GM13976 (cell line): ENCODE data around the gene FAM3D.
"Not testable (repeated sequence)": the region's sequence is repeated elsewhere in the genome, so short reads cannot be mapped to it uniquely, and the experiment has no call there.

Experiments
- DNase-seq: peaks from one replicate; pipeline ENCODE4 v3.0.0; 2012; ENCODE audit warnings: low spot score
- CTCF ChIP-seq: IDR thresholded peaks from 2 replicates; pipeline ENCODE4 v1.5.1; 2012; ENCODE audit warnings: borderline replicate concordance, mild to moderate bottlenecking; ENCODE audit not compliant: insufficient read depth; ENCODE audit errors: extremely low read depth, missing control alignments, control extremely low read depth
- in situ Hi-C: fragments of 300-500 bp; cut with MboI; formaldehyde crosslinking; loops from one replicate; pipeline ENCODE4 v1.12.0; 2022; ENCODE audit warnings: low sequenced_read_pairs, mixed read lengths, inconsistent platforms; ENCODE audit not compliant: unreplicated experiment

Gene FAM3D, protein sequence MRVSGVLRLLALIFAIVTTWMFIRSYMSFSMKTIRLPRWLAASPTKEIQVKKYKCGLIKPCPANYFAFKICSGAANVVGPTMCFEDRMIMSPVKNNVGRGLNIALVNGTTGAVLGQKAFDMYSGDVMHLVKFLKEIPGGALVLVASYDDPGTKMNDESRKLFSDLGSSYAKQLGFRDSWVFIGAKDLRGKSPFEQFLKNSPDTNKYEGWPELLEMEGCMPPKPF

DNA sequence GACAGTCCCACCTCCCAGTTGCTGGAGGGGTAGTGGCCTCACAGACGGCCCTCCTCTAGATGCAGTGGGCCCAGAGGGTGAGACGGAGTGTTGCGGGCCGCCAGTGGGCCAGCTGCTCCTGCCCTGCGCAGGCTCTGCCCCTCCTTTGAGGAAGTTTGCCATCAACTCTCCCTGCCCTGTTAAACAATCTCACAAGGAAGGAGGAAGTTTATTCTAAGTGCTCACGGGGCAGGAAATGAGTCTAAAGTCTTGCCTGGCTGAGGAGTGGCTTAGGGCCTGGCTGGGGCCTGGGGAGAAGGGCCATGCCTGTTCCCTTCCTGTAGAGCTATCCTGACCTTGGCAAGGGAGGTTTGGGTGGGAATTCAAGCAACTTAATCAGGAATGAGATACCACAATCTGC is at the start of gene FAM3D:
Gene FAM3D, minus strand, starts transcription at position 92 of the 400 bp plus-strand sequence. CDS start 11,211 bp downstream, outside the sequence.
- DNase-seq, result no peak
- in situ Hi-C loops, result no loop called here
- TF ChIP-seq CTCF, result no peak

DNA sequence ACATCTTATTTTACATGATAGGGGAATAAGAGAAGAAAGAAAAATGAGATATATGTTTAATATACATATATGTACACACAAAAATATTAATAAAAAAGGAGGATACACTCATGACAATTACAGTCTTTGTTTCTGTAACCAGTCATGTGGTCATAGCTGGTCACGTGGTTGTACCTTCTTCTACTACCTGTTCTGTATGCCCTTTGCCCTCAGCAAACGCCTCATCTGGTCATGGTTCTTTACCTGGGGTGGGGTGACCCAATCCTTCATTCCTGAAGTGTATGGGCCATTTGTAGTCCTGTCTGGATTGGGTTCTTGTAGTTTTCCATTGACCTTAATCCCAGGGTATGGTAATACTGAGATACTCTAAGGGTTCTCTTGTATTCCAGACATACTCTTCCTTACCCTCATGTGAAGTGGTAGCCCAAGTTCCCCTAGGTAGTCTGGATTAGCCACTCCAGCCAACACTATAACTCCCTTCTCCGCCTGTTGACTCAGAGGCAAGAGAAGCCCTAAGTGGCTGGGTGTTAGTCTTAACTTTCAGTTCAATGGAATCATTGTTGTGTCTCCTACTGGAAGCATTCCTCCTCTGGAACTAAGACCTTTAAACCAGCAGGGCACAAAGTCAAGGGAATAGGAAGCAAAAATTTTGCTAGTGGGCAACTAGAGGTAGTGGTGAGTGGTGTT is 47.3 kb upstream of the FAM3D start:
- in situ Hi-C loops, result no loop called here
- no peak for DNase-seq
- no peak for TF ChIP-seq CTCF

GRCh38 chr3:58711871-58712270 is 45.3 kb upstream of the FAM3D start:
- no peak for TF ChIP-seq CTCF
- in situ Hi-C loops, result no loop called here
- no peak for DNase-seq

DNA sequence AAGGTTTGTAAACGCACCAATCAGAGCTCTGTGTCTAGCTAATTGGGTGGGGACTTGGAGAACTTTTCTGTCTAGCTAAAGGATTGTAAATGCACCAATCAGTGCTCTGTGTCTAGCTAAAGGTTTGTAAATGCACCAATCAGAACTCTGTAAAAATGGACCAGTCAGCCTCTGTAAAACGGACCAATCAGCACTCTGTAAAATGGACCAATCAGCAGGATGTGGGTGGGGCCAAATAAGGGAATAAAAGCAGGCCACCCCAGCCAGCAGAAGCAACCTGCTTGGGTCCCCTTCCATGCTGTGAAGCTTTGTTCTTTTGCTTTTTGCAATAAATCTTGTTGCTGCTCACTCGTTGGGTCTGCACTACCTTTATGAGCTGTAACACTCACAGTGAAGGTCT is 42.4 kb upstream of the FAM3D start:
- DNase-seq, in situ Hi-C loops: not testable (repeated sequence)

- in situ Hi-C loops, result no loop called here
- no peak for DNase-seq
- no peak for TF ChIP-seq CTCF
Measured at GRCh38 chr3:58708116-58708791, 41.7 kb upstream of the FAM3D start.

DNA sequence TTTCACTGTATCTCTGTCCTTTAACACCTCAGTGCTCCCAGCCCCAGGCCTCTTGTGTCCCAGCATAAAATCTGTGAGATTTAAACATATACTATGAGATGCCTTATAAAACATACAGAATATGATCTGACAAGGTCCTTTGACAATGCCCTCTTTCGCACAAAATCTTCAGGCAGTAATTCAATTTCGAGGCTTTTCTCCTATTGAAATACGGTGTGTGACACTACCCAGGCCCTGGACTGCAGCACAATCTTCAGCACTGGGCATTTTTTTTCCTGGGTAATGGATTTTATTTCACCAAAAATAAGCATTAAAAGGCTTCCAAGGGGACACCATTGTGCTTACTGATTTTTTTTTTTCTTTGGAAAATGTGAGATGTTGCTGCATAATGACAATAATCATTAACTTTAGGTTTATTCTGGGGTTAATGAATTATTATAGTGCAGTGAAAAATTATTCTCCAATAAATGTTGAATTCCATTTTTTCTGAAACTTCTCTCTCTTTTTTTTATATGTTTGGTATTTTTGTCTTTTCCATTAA is 40.9 kb upstream of the FAM3D start:
- TF ChIP-seq CTCF, result no peak
- in situ Hi-C loops, result no loop called here

More for the DNA sequence above, 40.9 kb upstream of the FAM3D start:
- no peak for DNase-seq
